MM.1S (cell line): ENCODE results near the gene ARHGEF11.

Source experiments
- DNase-seq: peaks from one replicate; pipeline ENCODE4 v3.0.0-alpha.2; 2015
- H2AFZ ChIP-seq: fragments of 300-600 bp; sonication (generic); 2 replicates; pipeline ENCODE4 v1.6.0; 2016; ENCODE audit warnings: antibody characterized with exemption, low read length
- H3F3A ChIP-seq: fragments of 300-600 bp; sonication (generic); 2 replicates; pipeline ENCODE4 v1.6.1; 2016; ENCODE audit warnings: mild to moderate bottlenecking, antibody characterized with exemption, low read length, moderate library complexity, mixed read lengths; ENCODE audit not compliant: insufficient read depth
- H3K27ac ChIP-seq: fragments of 300-600 bp; sonication (generic); 2 replicates; pipeline ENCODE4 v1.5.1; 2016; ENCODE audit warnings: mild to moderate bottlenecking, low read length
- H3K27me3 ChIP-seq: fragments of 300-600 bp; sonication (generic); replicated peaks from 2 replicates; pipeline ENCODE4 v1.6.0; 2016; ENCODE audit warnings: low read length; ENCODE audit not compliant: insufficient read depth
- H3K36me3 ChIP-seq: fragments of 300-600 bp; sonication (generic); replicated peaks from 2 replicates; pipeline ENCODE4 v1.6.1; 2016; ENCODE audit warnings: mild to moderate bottlenecking, low read length, mixed read lengths; ENCODE audit not compliant: insufficient read depth
- H3K4me1 ChIP-seq: fragments of 300-600 bp; sonication (generic); 2 replicates; pipeline ENCODE4 v1.6.1; 2016; ENCODE audit warnings: low read length, mixed read lengths
- H3K4me2 ChIP-seq: fragments of 300-600 bp; sonication (generic); 2 replicates; pipeline ENCODE4 v1.6.0; 2016; ENCODE audit warnings: low read depth, low read length
- H3K4me3 ChIP-seq: fragments of 300-600 bp; sonication (generic); 2 replicates; pipeline ENCODE4 v1.5.1; 2016; ENCODE audit warnings: low read length, mixed read lengths
- H3K79me2 ChIP-seq: fragments of 300-600 bp; sonication (generic); 2 replicates; pipeline ENCODE4 v1.6.1; 2016; ENCODE audit warnings: mixed run types, low read length, mixed read lengths
- H3K9ac ChIP-seq: fragments of 300-600 bp; sonication (generic); 2 replicates; pipeline ENCODE4 v1.6.1; 2016; ENCODE audit warnings: low read length, mixed read lengths
- H3K9me2 ChIP-seq: fragments of 300-600 bp; sonication (generic); replicated peaks from 2 replicates; pipeline ENCODE4 v1.6.1; 2016; ENCODE audit warnings: mild to moderate bottlenecking, low read length, mixed read lengths; ENCODE audit not compliant: insufficient read depth
- H3K9me3 ChIP-seq: fragments of 300-600 bp; sonication (generic); replicated peaks from 2 replicates; pipeline ENCODE4 v1.6.1; 2016; ENCODE audit warnings: mild to moderate bottlenecking, low read length, mixed read lengths; ENCODE audit not compliant: insufficient read depth
- H4K20me1 ChIP-seq: fragments of 300-600 bp; sonication (generic); 2 replicates; pipeline ENCODE4 v1.6.1; 2016; ENCODE audit warnings: mild to moderate bottlenecking, low read length, moderate library complexity, mixed read lengths; ENCODE audit not compliant: insufficient read depth
- EZH2 ChIP-seq: fragments of 300-600 bp; sonication (generic); optimal IDR thresholded peaks from 2 replicates; pipeline ENCODE3; 2017; ENCODE audit warnings: low read depth, mild to moderate bottlenecking, antibody characterized with exemption, low read length, mixed read lengths
- EZH2phosphoT487 ChIP-seq: fragments of 300-600 bp; sonication (generic); IDR thresholded peaks from 2 replicates; pipeline ENCODE4 v1.6.1; 2018; ENCODE audit warnings: antibody characterized with exemption, low read length
- TF ChIP-seq, protein P1 (sequence below): fragments of 300-600 bp; sonication (generic); IDR thresholded peaks from 2 replicates; pipeline ENCODE4 v1.5.1; 2016; ENCODE audit warnings: antibody characterized with exemption, low read length, mixed read lengths

The ARHGEF11 gene

DNA sequence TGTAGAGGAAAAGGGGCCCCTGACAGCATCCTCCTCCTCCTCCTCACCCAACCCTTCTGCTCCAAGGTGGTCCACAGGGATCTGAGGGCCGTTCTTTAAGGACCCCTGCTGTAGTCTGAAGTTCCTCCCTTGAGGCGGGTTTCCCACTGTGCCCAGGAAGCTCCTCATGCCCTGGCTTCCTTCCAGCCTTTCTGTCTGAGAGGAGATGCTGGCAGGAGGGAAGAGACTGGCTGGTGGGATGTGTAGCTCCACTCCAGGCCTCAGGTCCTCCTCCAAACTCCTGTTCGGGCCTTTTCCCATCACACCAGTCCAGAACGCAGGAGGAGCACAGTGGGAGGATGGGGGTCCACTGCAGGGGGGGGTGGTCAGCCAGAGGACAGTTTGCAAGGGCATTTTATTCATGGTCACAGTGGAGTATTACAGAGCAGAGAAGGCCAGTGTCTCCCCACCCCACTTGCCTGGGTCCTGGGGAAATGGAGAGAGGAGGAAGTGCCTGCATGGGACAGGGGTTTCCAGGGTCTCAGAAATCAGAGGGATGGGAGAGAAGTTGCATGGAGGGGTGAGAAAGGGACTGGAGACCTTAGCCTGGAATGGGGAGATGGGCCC lies 46.2 kb upstream of the ARHGEF11 start:
- H3K36me3 ChIP-seq = no peaks in the 10 kb centered on the region
- H3K4me3 ChIP-seq = no peak overlapping the region
- no peaks in the 10 kb centered on the region for H3K9me3 ChIP-seq
- H3K9me2 ChIP-seq = no peaks in the 10 kb centered on the region
- no peak overlapping the region for H3K4me2 ChIP-seq
- no peaks in the 10 kb centered on the region for H3F3A ChIP-seq
- TF ChIP-seq EZH2phosphoT487 (no peak), EZH2 (no peak)
- TF ChIP-seq, protein P1, sequence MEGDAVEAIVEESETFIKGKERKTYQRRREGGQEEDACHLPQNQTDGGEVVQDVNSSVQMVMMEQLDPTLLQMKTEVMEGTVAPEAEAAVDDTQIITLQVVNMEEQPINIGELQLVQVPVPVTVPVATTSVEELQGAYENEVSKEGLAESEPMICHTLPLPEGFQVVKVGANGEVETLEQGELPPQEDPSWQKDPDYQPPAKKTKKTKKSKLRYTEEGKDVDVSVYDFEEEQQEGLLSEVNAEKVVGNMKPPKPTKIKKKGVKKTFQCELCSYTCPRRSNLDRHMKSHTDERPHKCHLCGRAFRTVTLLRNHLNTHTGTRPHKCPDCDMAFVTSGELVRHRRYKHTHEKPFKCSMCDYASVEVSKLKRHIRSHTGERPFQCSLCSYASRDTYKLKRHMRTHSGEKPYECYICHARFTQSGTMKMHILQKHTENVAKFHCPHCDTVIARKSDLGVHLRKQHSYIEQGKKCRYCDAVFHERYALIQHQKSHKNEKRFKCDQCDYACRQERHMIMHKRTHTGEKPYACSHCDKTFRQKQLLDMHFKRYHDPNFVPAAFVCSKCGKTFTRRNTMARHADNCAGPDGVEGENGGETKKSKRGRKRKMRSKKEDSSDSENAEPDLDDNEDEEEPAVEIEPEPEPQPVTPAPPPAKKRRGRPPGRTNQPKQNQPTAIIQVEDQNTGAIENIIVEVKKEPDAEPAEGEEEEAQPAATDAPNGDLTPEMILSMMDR = no peak
- H3K27me3 ChIP-seq = no peaks in the 10 kb centered on the region
- H2AFZ ChIP-seq = no peak overlapping the region
- no peaks in the 10 kb centered on the region for H3K79me2 ChIP-seq
- H3K4me1 ChIP-seq = no peaks in the 10 kb centered on the region
- DNase-seq = peak; percentile 1
- no peak overlapping the region for H3K27ac ChIP-seq
- no peaks in the 10 kb centered on the region for H4K20me1 ChIP-seq
- H3K9ac ChIP-seq = no peak overlapping the region

DNA sequence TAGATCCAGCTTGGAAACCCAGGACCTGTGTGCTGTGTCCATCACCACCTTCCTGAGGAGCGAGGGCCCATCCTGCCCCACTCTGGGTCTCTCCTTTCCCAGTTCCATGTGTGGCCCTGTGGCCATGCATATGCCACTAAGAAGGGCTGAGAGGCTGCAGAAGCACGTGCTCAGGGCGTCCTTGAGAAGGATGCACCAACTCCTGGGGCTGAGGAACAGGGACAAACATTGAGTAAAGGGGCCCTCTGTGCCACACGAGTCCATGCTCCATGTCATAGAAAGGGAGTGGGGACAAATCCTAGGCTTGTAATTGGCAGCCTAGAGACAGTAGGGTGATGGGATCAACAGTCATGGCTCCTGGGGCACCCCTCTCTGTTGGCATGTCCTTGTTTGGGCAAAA lies 45.6 kb upstream of the ARHGEF11 start:
- Histone ChIP-seq H3K27ac (no peak overlapping the region), H3F3A (no peaks in the 10 kb centered on the region), H3K9me2 (no peaks in the 10 kb centered on the region), H3K9ac (no peak overlapping the region), H3K9me3 (no peaks in the 10 kb centered on the region), H2AFZ (no peak overlapping the region), H3K36me3 (no peaks in the 10 kb centered on the region), H3K4me1 (no peaks in the 10 kb centered on the region), H4K20me1 (no peaks in the 10 kb centered on the region), H3K27me3 (no peaks in the 10 kb centered on the region), H3K4me2 (no peak overlapping the region), H3K4me3 (no peak overlapping the region), H3K79me2 (no peaks in the 10 kb centered on the region)
- TF ChIP-seq, protein P1 = no peak
- no peak for TF ChIP-seq EZH2
- no peak for TF ChIP-seq EZH2phosphoT487
- DNase-seq = no peak

DNA sequence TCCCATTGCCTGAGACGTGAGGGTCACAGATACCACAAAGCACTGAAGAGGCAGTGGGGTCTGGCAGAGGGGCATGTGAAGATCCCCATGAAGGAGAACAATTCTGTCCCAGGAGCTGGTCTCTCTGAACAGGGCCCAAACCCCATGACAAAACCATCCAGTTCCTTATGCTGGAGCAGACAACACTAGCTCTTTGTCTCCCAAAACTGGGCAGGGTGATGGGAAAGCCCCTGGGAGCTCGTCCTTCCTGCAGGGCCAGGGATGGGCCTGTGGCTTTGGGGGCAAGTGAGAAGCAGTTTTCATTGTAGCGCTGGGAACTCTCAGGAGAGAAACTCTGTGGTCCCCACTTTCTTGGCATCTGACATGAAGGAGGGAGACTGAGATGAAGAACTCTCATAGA lies 45.2 kb upstream of the ARHGEF11 start:
- Histone ChIP-seq H3K9me3 (no peaks in the 10 kb centered on the region), H2AFZ (no peak overlapping the region), H3K36me3 (no peaks in the 10 kb centered on the region), H3K27me3 (no peaks in the 10 kb centered on the region), H3F3A (no peaks in the 10 kb centered on the region), H3K4me2 (no peak overlapping the region), H3K4me1 (no peaks in the 10 kb centered on the region), H3K9ac (no peak overlapping the region), H4K20me1 (no peaks in the 10 kb centered on the region), H3K9me2 (no peaks in the 10 kb centered on the region), H3K79me2 (no peaks in the 10 kb centered on the region), H3K27ac (no peak overlapping the region), H3K4me3 (no peak overlapping the region)
- DNase-seq = no peak
- TF ChIP-seq EZH2phosphoT487 (no peak), EZH2 (no peak)
- TF ChIP-seq, protein P1 = no peak
